GM12872 (cell line): ENCODE results near the gene ADORA3.

Experiments
- CTCF ChIP-seq: IDR thresholded peaks from 3 replicates; pipeline ENCODE4 v1.5.1; 2011; ENCODE audit warnings: low read depth, mild to moderate bottlenecking, low read length, moderate library complexity; ENCODE audit not compliant: insufficient read depth

Gene ADORA3

GRCh38 chr1:111465754-111466153 lies 37.7 kb downstream of the ADORA3 start:
- TF ChIP-seq CTCF: no peak

GRCh38 chr1:111463029-111463683 lies 40.3 kb downstream of the ADORA3 start:
- TF ChIP-seq CTCF: no peak

- TF ChIP-seq CTCF: no peak
Measured at GRCh38 chr1:111462370-111463028, 40.9 kb downstream of the ADORA3 start.

GRCh38 chr1:111461765-111462164 lies 41.7 kb downstream of the ADORA3 start:
- no peak for TF ChIP-seq CTCF

GRCh38 chr1:111455642-111456031 lies 47.8 kb downstream of the ADORA3 start:
- no peak for TF ChIP-seq CTCF

- no peak for TF ChIP-seq CTCF
Measured at GRCh38 chr1:111454859-111455641, 48.4 kb downstream of the ADORA3 start.

- no peak for TF ChIP-seq CTCF
Measured at GRCh38 chr1:111453706-111454105, 49.7 kb downstream of the ADORA3 start.
